HG03135 (cell line): ENCODE results near the gene STX5.
"Not testable (repeated sequence)": the region's sequence is repeated elsewhere in the genome, so short reads cannot be mapped to it uniquely, and the experiment has no call there.

Source experiments
- ATAC-seq: cut with Tn5 transposase; IDR thresholded peaks from one replicate; pipeline ENCODE4 v1.9.1; 2021; ENCODE audit warnings: mild to moderate bottlenecking, moderate library complexity; ENCODE audit not compliant: unreplicated experiment

STX5 gene

GRCh38 chr11:62832336-62833234, 734 bp upstream of the STX5 start, which contains the start of gene TEX54:
TSS of gene TEX54 (minus strand) at chr11:62832841.
- peak; percentile 6 for ATAC-seq

GRCh38 chr11:62830904-62831519, 839 bp downstream of the STX5 start:
- no peak for ATAC-seq

DNA sequence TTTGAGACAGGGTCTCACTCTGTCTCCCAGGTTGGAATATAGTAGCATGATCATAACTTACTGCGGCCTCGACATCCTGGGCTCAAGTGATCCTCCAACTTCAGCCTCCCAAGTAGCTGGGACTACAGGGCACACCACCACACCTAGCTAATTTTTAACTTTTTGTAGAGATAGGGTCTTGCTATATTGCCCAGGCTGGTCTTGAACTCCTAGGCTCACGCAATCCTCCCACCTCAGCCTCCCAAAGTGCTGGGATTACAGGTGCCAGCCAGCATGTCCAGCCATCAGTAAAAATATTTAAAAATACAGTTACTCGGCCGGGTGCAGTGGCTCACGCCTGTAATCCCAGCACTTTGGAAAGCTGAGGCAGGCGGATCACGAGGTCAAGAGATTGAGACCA, 3.7 kb downstream of the STX5 start:
- ATAC-seq = not testable (repeated sequence)

- no peak for ATAC-seq
Measured at GRCh38 chr11:62823677-62824076, 8.2 kb downstream of the STX5 start.

DNA sequence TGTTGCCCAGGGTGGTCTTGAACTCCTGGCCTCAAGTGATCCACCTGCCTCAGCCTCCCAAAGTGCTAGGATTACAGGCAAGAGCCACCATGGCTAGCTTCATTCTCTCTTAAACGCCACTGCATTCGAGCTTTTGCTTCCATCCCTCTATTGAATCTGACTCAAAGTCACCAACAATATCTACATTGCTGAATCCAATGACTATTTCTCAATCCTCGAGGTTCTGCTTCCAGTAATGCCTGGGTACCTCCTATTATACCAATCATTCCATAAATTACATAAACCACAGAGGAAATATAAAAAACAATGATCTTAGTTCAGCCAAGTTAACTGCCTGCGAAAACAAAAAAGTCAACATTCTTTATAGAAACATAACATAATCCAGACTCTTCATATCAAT, 14.7 kb downstream of the STX5 start:
- ATAC-seq = no peak

- no peak for ATAC-seq
Measured at GRCh38 chr11:62816557-62816956, 15.3 kb downstream of the STX5 start.

DNA sequence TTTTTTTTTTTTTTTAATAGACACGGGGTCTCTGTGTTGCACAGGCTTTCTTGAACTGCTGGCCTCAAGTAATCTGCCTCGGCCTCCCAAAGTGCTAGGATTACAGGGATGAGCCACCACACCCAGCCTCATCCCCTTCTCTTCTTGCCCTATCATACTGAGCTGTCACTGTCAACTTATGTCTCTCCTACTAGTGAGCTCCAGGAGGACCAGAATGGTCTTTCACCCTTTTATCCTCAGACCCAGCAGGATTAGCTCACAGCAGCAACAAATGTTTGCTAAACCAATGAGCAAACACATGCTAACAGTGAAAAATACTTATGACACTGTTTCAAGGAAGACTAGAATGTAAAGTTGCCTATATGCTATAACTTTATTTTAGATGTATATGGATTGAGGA, 20.2 kb downstream of the STX5 start:
- ATAC-seq = no peak

DNA sequence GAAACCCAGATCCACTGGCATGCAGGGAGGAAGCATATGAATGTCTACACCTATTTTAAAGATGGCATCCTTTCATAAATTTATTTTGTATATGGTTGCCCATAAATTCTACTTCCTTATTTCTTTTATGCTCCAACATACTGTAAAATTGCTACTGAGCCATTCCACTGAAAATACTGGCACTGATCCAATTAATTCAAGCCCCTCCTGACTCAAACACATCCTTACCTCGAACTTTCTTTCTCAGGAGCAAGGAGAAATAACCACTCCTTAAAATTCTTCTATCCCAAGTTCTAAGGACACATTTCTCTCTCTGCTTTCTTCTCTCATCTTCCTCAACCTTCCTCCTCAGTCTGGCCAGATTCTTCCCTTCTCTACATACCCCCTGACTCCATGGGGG, 21.1 kb downstream of the STX5 start:
- no peak for ATAC-seq

DNA sequence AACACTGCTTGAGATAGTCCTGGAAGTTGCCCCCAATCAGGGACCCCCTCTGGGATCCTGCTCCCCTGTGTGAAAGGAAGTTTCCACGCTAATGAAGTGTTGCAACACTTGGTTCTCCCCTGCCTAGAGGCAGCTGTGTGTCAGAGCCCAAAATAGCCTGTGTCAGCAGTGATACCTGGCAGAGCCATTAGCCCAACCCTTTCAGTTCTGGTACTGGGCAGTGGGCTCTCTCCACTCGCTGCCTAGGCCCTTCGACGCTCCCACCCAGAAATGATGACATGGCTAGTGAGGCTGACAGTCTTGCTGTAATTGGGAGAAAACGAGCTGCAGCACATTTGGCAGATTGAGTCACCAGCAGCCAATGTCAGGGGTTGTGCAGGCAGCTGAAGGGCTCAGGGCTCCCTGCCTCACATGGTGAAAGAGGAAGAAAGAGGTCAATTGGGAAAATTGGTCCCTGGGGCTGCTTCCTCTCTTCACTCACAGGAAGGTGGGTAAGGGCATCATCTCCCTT, 25.2 kb downstream of the STX5 start:
- ATAC-seq = no peak

DNA sequence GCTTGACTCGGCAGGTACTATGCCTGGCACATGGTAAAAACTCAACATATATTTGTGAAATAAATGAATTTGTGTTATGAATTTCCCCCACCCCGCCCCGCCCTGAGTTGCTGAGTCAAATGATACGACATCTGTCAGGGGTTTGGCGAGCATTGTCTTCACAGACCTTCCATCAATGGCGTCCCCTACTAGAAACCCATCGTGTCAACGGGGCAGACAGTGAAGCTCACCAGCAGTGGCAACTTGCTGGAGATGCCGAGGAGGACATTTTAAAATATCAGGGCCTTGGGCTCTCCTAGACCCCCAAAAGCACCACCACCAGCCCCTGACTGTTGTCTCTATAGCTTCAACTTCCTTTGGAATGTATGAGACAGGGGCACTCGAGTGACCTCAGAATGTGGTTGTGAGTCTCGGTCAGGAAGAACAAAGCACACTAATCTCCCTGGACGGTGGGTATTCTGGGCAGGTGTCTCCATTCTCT, 25.9 kb downstream of the STX5 start:
- ATAC-seq = no peak

- peak; percentile 84 for ATAC-seq
Measured at GRCh38 chr11:62805076-62805892, 26.6 kb downstream of the STX5 start, which contains the start of gene NXF1. TSS of gene NXF1 (minus strand) at chr11:62805440. CDS start at chr11:62805356, 84 bp downstream.

- ATAC-seq = no peak
Measured at GRCh38 chr11:62804310-62805075, 27.4 kb downstream of the STX5 start.

- ATAC-seq = no peak
Measured at GRCh38 chr11:62801071-62801470, 30.8 kb downstream of the STX5 start.

GRCh38 chr11:62799486-62799885, 32.4 kb downstream of the STX5 start:
- no peak for ATAC-seq

DNA sequence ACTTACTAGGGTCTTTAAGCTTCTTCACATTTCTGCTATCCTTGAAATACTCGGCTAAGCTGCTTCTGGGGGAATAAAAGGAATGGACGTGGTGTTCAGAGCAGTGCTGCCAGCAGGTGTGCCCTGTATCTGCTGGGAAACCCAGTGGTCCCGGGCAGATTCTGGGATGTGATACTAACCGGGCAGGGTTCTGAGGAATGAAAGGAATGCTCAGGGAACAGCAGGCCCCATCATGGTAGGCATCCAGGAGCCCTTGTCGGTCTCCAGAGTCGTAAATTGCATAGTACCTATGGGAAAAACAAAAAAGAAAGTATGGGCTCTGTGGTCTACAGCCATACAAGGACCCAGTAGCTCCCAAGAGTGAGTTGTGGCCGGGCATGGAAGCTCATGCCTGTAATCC, 35.6 kb downstream of the STX5 start:
- no peak for ATAC-seq

GRCh38 chr11:62794201-62794775, 37.6 kb downstream of the STX5 start:
- no peak for ATAC-seq

DNA sequence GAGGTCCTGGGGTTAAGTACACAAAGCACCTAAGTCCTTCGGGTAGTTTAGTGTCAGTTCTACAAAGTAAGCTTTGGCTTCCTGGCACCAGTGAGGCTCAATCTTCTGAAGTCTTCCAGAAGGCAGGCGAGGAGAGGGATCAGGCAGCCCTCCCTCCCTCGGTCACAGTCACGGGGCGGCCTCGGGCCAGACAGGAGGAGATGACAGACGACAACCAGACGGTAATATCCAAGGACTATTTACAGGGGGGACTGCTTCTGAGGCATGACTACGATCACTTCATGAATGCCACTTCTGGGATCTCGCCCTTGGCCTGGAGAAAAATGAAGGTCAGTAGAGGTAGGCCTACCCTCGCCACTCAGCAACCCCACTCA, 39.7 kb downstream of the STX5 start:
- no peak for ATAC-seq

DNA sequence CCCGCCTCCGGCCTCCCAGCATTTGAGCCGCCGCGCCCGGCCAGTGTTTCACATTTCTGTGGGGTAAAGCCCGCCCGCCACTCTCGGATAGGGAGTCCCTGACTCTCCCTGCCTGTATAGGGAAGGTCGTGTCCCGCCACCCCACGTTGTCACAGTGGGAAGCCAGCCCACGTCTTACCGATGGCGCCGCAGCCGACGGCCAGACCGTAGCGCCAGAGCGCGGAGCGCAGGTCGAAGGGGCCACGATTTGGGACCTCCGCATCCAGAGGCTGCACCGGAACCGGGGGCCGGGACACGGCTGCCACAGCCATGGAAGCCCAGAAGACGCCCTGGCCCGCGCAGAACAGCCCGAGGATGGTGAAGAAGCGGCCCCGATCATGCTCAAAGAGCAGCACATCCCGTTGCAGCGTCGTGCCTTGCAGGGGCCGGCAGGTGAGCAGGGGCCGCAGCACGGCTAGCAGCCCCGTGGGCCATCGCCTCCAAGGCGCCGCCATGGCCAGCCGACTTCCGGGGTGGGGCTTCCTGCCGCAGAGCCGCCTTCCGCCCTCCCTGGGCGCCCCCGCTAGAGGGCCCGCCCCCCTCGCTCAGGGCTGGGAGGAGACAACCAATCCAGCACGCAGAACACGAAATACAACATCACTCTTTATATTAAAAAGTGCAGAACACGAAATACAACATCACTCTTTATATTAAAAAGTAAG, 40.2 kb downstream of the STX5 start, which contains the start of gene TMEM223:
Gene TMEM223 (minus strand): TSS at position 506 of the 701 bp plus-strand sequence. CDS start 12 bp downstream, at position 494.
- ATAC-seq = peak; percentile 55

GRCh38 chr11:62789576-62789975, 42.3 kb downstream of the STX5 start:
- ATAC-seq = no peak
